ENCODE measurements around the gene USP13. TPM values are rescaled to one million over a fixed set of nuclear protein-coding genes. Genes with fewer than 3 reads are reported as not detected.

Gene USP13
- total and polyA plus RNA-seq, 4 donors, result 2.4 to 7.3 (median 4.2) TPM

- peaks cover 0 to 1% (median 0%) of the 10 kb centered on the region in 4 donors for H3K36me3 ChIP-seq (ENCODE audit: control insufficient read depth in 4 of 4, insufficient read depth in 3 of 4, low read depth in 1 of 4, low read length in 3 of 4)
- H3K9ac ChIP-seq (ENCODE audit: low read depth in 1 of 2, low read length in 2 of 2), result no peak overlapping the region
- no peak overlapping the region for H3K4me3 ChIP-seq (ENCODE audit: low read depth in 1 of 3, low read length in 3 of 3)
- no peaks in the 10 kb centered on the region for H3K4me1 ChIP-seq (ENCODE audit: control insufficient read depth in 4 of 4, insufficient read depth in 4 of 4, low read length in 3 of 4)
- DNase-seq (ENCODE audit: low spot score), result no peak
- no peaks in the 10 kb centered on the region for H3K27me3 ChIP-seq (ENCODE audit: control insufficient read depth in 4 of 4, insufficient read depth in 4 of 4, low read length in 3 of 4)
- H3K27ac ChIP-seq (ENCODE audit: low read depth in 1 of 2, low read length in 2 of 2), result no peak overlapping the region
- 66% methylated on average over 4 of the region's 4 CpGs for WGBS
- H3K9me3 ChIP-seq (ENCODE audit: control insufficient read depth in 4 of 4, low read length in 3 of 4), result no peaks in the 10 kb centered on the region
- TF ChIP-seq HNF4G (IDR thresholded peaks at IDR 0.05), result no peak
- TF ChIP-seq GABPA (IDR thresholded peaks at IDR 0.05 in 1 of 2, conservative IDR thresholded peaks at IDR 0.05 in 1 of 2), result no peak
- no peak for TF ChIP-seq ATF3 (IDR thresholded peaks at IDR 0.05)
- no peak for TF ChIP-seq NR2F2 (IDR thresholded peaks at IDR 0.05)
- TF ChIP-seq EGR1 (IDR thresholded peaks at IDR 0.05; ENCODE audit: low read depth in 2 of 2), result no peak
- no peak for TF ChIP-seq HNF4A (conservative IDR thresholded peaks at IDR 0.05)
- no peak for TF ChIP-seq MAX (IDR thresholded peaks at IDR 0.05)
- TF ChIP-seq FOXA2 (IDR thresholded peaks at IDR 0.05), result no peak
- TF ChIP-seq SP1 (IDR thresholded peaks at IDR 0.05), result no peak
- TF ChIP-seq TAF1 (conservative IDR thresholded peaks at IDR 0.05), result no peak
- no peak for TF ChIP-seq CTCF (IDR thresholded peaks at IDR 0.05; ENCODE audit: low read depth, low read length, missing input control)
- no peak for TF ChIP-seq RAD21 (IDR thresholded peaks at IDR 0.05)
- no peak for TF ChIP-seq JUND (IDR thresholded peaks at IDR 0.05)
- no peak for TF ChIP-seq FOXA1 (IDR thresholded peaks at IDR 0.05)
- TF ChIP-seq REST (IDR thresholded peaks at IDR 0.05), result no peak
Measured at GRCh38 chr3:179794355-179794754, 141.5 kb downstream of the USP13 start.

- Histone ChIP-seq H3K9ac (ENCODE audit: low read depth in 1 of 2, low read length in 2 of 2) (no peak overlapping the region), H3K27me3 (ENCODE audit: control insufficient read depth in 4 of 4, insufficient read depth in 4 of 4, low read length in 3 of 4) (no peaks in the 10 kb centered on the region), H3K9me3 (ENCODE audit: control insufficient read depth in 4 of 4, low read length in 3 of 4) (no peaks in the 10 kb centered on the region), H3K4me3 (ENCODE audit: low read depth in 1 of 3, low read length in 3 of 3) (no peak overlapping the region), H3K4me1 (ENCODE audit: control insufficient read depth in 4 of 4, insufficient read depth in 4 of 4, low read length in 3 of 4) (no peaks in the 10 kb centered on the region), H3K27ac (ENCODE audit: low read depth in 1 of 2, low read length in 2 of 2) (no peak overlapping the region), H3K36me3 (ENCODE audit: control insufficient read depth in 4 of 4, insufficient read depth in 3 of 4, low read depth in 1 of 4, low read length in 3 of 4) (no peaks in the 10 kb centered on the region)
- no peak for TF ChIP-seq TAF1 (conservative IDR thresholded peaks at IDR 0.05)
- TF ChIP-seq JUND (IDR thresholded peaks at IDR 0.05), result no peak
- 86% methylated on average over 4 of the region's 4 CpGs for WGBS
- DNase-seq (ENCODE audit: low spot score), result no peak
Measured at GRCh38 chr3:179796421-179796820, 143.6 kb downstream of the USP13 start.
